CD4-positive, alpha-beta memory T cell (primary cell): ENCODE measurements around the gene FAM227B. TPM values are rescaled to one million over a fixed set of nuclear protein-coding genes. Genes with fewer than 3 reads are reported as not detected.
A peak's percentile ranks its signal among the peaks of the same experiment; 100 is the strongest.

Experiments used
- CTCF ChIA-PET: fragments of 350-600 bp; sonication (Branson Sonifier 250); formaldehyde crosslinking; loops from one replicate; lab custom pipeline; 2021; ENCODE audit warnings: inconsistent platforms; ENCODE audit not compliant: partially characterized antibody; lab: Charles Lee
- POLR2A ChIA-PET: fragments of 350-600 bp; sonication (Branson Sonifier 250); formaldehyde crosslinking; loops from one replicate; lab custom pipeline; 2021; ENCODE audit not compliant: partially characterized antibody; lab: Charles Lee
- DNase-seq, 5 donors: peaks; one replicate each; pipeline versions ENCODE4 v3.0.0 to v3.0.0-alpha.2; 2020 to 2022; ENCODE audit warnings: mixed read lengths in 1 of 5
- H3K27ac ChIP-seq: one replicate; pipeline ENCODE4 v1.7.0; 2013; ENCODE audit warnings: low read depth, low read length
- H3K27me3 ChIP-seq: 2 replicates; pipeline ENCODE4 v1.7.0; 2013; ENCODE audit warnings: mild to moderate bottlenecking, low read length, moderate library complexity; ENCODE audit not compliant: insufficient read depth
- H3K36me3 ChIP-seq: 2 replicates; pipeline ENCODE4 v1.7.0; 2013; ENCODE audit warnings: mild to moderate bottlenecking, low read length, moderate library complexity; ENCODE audit not compliant: insufficient read depth
- H3K4me1 ChIP-seq: 2 replicates; pipeline ENCODE4 v1.7.0; 2013; ENCODE audit warnings: mild to moderate bottlenecking, low read length, moderate library complexity; ENCODE audit not compliant: insufficient read depth
- H3K4me3 ChIP-seq, 2 donors: one replicate each; pipeline ENCODE4 v1.7.0; 2013; ENCODE audit warnings: low read length in 2 of 2, mild to moderate bottlenecking in 1 of 2
- H3K9me3 ChIP-seq, 2 donors: one replicate each; pipeline ENCODE4 v1.7.0; 2013; ENCODE audit warnings: low read length in 2 of 2, control low read depth in 1 of 2; ENCODE audit not compliant: control insufficient read depth in 1 of 2
- H3K27ac Mint-ChIP-seq, 7 donors: one replicate each; pipeline ENCODE4 v1.8.0; 2020 to 2021; ENCODE audit warnings: mixed read lengths in 7 of 7, mild to moderate bottlenecking in 6 of 7, inconsistent platforms in 3 of 7, moderate library complexity in 3 of 7
- H3K27me3 Mint-ChIP-seq, 2 donors: one replicate each; pipeline ENCODE4 v1.8.0; 2020 to 2021; ENCODE audit warnings: mixed read lengths in 2 of 2
- H3K36me3 Mint-ChIP-seq, 2 donors: one replicate each; pipeline ENCODE4 v1.8.0; 2020 to 2021; ENCODE audit warnings: mixed read lengths in 2 of 2, inconsistent platforms in 1 of 2, mild to moderate bottlenecking in 1 of 2
- H3K4me1 Mint-ChIP-seq, 4 donors: one replicate each; pipeline ENCODE4 v1.8.0; 2020 to 2021; ENCODE audit warnings: mixed read lengths in 4 of 4, mild to moderate bottlenecking in 1 of 4
- H3K4me3 Mint-ChIP-seq, 8 donors: one replicate each; pipeline ENCODE4 v1.8.0; 2020 to 2021; ENCODE audit warnings: mixed read lengths in 8 of 8, mild to moderate bottlenecking in 7 of 8, moderate library complexity in 6 of 8, inconsistent platforms in 3 of 8
- H3K9me3 Mint-ChIP-seq, 8 donors: one replicate each; pipeline ENCODE4 v1.8.0; 2020 to 2021; ENCODE audit warnings: mixed read lengths in 8 of 8, mild to moderate bottlenecking in 5 of 8, inconsistent platforms in 3 of 8, moderate library complexity in 1 of 8
- intact Hi-C: fragments of 100-400 bp; cut with micrococcal nuclease; formaldehyde crosslinking; loops from one replicate; pipeline ENCODE4 v1.15.1; 2023
- polyA plus RNA-seq, 2 donors: library from polyadenylated mRNA; unstranded; fragments of 300-500 nt; fragmentation: Illumina TruSeq; gene quantifications; one replicate each; pipeline ENCODE4 v1.2.3, GENCODE V29; 2021
- total RNA-seq, 2 experiments: library from RNA; stranded (reverse); gene quantifications; one replicate each; pipeline ENCODE4 v1.2.3, GENCODE V29; 2021

FAM227B gene
- total and polyA plus RNA-seq, 4 experiments from 2014 or later = 11.5 to 18.4 (median 13.2) TPM

GRCh38 chr15:49300856-49301255, 319.8 kb downstream of the FAM227B start:
- Histone ChIP-seq H3K4me3 (no peak overlapping the region), H3K4me1 (no peaks in the 10 kb centered on the region), H3K9me3 (no peaks in the 10 kb centered on the region), H3K27ac (no peak overlapping the region), H3K36me3 (no peaks in the 10 kb centered on the region), H3K27me3 (no peaks in the 10 kb centered on the region)
- peaks cover 64 to 84% of the 10 kb centered on the region in 2 donors for H3K36me3 Mint-ChIP-seq
- CTCF ChIA-PET = no interaction called here
- peaks cover 21 to 30% (median 26%) of the 10 kb centered on the region in 4 donors for H3K4me1 Mint-ChIP-seq
- H3K27me3 Mint-ChIP-seq = no peaks in the 10 kb centered on the region
- intact Hi-C loops = no loop called here
- no peak for DNase-seq
- H3K27ac Mint-ChIP-seq = peak overlapping the region in 1 of 7 donors; percentile 61
- POLR2A ChIA-PET = no interaction called here
- no peak overlapping the region for H3K4me3 Mint-ChIP-seq
- H3K9me3 Mint-ChIP-seq = peaks cover 0 to 3% (median 0%) of the 10 kb centered on the region in 8 donors

DNA sequence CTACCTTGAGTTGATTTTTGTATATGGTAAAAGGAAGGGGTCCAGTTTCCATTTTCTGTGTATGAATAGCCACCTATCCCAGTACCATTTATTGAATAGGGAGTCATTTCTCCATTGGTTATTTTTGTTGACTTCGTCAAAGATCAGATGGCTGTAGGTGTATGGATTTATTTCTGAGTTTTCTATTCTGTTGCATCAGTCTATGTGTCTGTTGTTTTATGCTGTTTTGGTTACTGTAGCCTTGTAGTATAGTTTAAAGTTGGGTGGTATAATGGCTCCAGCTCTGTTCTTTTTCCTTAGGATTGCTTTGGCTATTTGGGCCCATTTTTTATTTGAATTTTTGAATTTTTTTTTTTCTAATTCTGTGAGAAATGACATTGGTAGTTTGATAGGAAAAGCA, 323.0 kb downstream of the FAM227B start:
- H3K4me3 ChIP-seq = no peak overlapping the region
- intact Hi-C loops = no loop called here
- no peak overlapping the region for H3K27ac ChIP-seq
- H3K36me3 Mint-ChIP-seq = peaks cover 64 to 84% of the 10 kb centered on the region in 2 donors
- H3K27ac Mint-ChIP-seq = no peak overlapping the region
- CTCF ChIA-PET = no interaction called here
- H3K4me3 Mint-ChIP-seq = no peak overlapping the region
- H3K27me3 Mint-ChIP-seq = no peaks in the 10 kb centered on the region
- H3K4me1 Mint-ChIP-seq = peaks cover 19 to 30% (median 26%) of the 10 kb centered on the region in 4 donors
- peaks cover 7% of the 10 kb centered on the region for H3K36me3 ChIP-seq
- H3K4me1 ChIP-seq = no peaks in the 10 kb centered on the region
- H3K9me3 ChIP-seq = no peaks in the 10 kb centered on the region
- no peaks in the 10 kb centered on the region for H3K27me3 ChIP-seq
- H3K9me3 Mint-ChIP-seq = peaks cover 0 to 3% (median 0%) of the 10 kb centered on the region in 8 donors
- no peak for DNase-seq
- POLR2A ChIA-PET = no interaction called here

- peaks cover 19 to 30% (median 25%) of the 10 kb centered on the region in 4 donors for H3K4me1 Mint-ChIP-seq
- H3K27me3 Mint-ChIP-seq = no peaks in the 10 kb centered on the region
- ChIA-PET CTCF (no interaction called here), POLR2A (no interaction called here)
- H3K27me3 ChIP-seq = no peaks in the 10 kb centered on the region
- DNase-seq = no peak
- H3K9me3 Mint-ChIP-seq = peaks cover 0 to 3% (median 0%) of the 10 kb centered on the region in 8 donors
- no peaks in the 10 kb centered on the region for H3K9me3 ChIP-seq
- peaks cover 15% of the 10 kb centered on the region for H3K36me3 ChIP-seq
- H3K27ac Mint-ChIP-seq = no peak overlapping the region
- no peak overlapping the region for H3K4me3 Mint-ChIP-seq
- peaks cover 72 to 91% of the 10 kb centered on the region in 2 donors for H3K36me3 Mint-ChIP-seq
- no peaks in the 10 kb centered on the region for H3K4me1 ChIP-seq
- H3K4me3 ChIP-seq = no peak overlapping the region
- intact Hi-C loops = no loop called here
- no peak overlapping the region for H3K27ac ChIP-seq
These were observed 324.4 kb downstream of the FAM227B start for GRCh38 chr15:49296258-49296657.

DNA sequence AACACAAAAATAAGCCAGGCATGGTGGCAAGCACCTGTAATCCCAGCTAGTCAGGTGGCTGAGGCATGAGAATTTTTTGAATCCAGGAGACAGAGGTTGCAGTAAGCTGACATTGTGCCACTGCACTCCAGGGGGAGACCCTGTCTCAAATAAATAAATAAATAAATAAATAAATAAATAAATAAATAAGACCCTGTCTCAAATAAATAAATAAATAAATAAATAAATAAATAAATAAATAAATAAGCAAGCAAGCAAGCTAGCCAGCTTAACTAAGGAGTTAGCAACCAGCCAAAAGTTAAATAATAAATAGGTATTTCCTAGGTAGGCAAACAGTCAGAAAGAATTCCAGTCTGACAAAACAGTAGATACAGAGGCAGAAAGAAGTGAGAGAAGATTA, 326.7 kb downstream of the FAM227B start:
- no peaks in the 10 kb centered on the region for H3K27me3 Mint-ChIP-seq
- peaks cover 5 to 20% (median 16%) of the 10 kb centered on the region in 4 donors for H3K4me1 Mint-ChIP-seq
- no peaks in the 10 kb centered on the region for H3K9me3 ChIP-seq
- DNase-seq = no peak
- no peaks in the 10 kb centered on the region for H3K4me1 ChIP-seq
- no peak overlapping the region for H3K27ac ChIP-seq
- ChIA-PET CTCF (no interaction called here), POLR2A (interaction anchor here (1.4 kb wide), 1 partner anchor 9 kb away, joined by 5 read pairs; no protein-coding TSS in a partner anchor)
- H3K9me3 Mint-ChIP-seq = peaks cover 0 to 2% (median 0%) of the 10 kb centered on the region in 8 donors
- no peak overlapping the region for H3K4me3 Mint-ChIP-seq
- H3K36me3 Mint-ChIP-seq = peaks cover 71 to 79% of the 10 kb centered on the region in 2 donors
- peaks cover 15% of the 10 kb centered on the region for H3K36me3 ChIP-seq
- H3K27me3 ChIP-seq = no peaks in the 10 kb centered on the region
- no peak overlapping the region for H3K27ac Mint-ChIP-seq
- no peak overlapping the region for H3K4me3 ChIP-seq
- intact Hi-C loops = no loop called here

GRCh38 chr15:49290191-49290590, 330.4 kb downstream of the FAM227B start:
- peaks cover 0 to 12% (median 4%) of the 10 kb centered on the region in 4 donors for H3K4me1 Mint-ChIP-seq
- Histone ChIP-seq H3K27me3 (no peaks in the 10 kb centered on the region), H3K36me3 (peaks cover 22% of the 10 kb centered on the region), H3K9me3 (no peaks in the 10 kb centered on the region), H3K4me3 (no peak overlapping the region), H3K4me1 (no peaks in the 10 kb centered on the region), H3K27ac (no peak overlapping the region)
- intact Hi-C loops = no loop called here
- H3K36me3 Mint-ChIP-seq = peaks cover 77 to 79% of the 10 kb centered on the region in 2 donors
- no peaks in the 10 kb centered on the region for H3K9me3 Mint-ChIP-seq
- no peak overlapping the region for H3K27ac Mint-ChIP-seq
- no peaks in the 10 kb centered on the region for H3K27me3 Mint-ChIP-seq
- no peak for DNase-seq
- POLR2A ChIA-PET = no interaction called here
- CTCF ChIA-PET = no interaction called here
- no peak overlapping the region for H3K4me3 Mint-ChIP-seq

- DNase-seq = no peak
- peaks cover 0 to 1% (median 0%) of the 10 kb centered on the region in 8 donors for H3K9me3 Mint-ChIP-seq
- peaks cover 81 to 82% of the 10 kb centered on the region in 2 donors for H3K36me3 Mint-ChIP-seq
- peaks cover 26% of the 10 kb centered on the region for H3K36me3 ChIP-seq
- H3K27ac Mint-ChIP-seq = peak overlapping the region in 1 of 7 donors; percentile 20
- POLR2A ChIA-PET = interaction anchor here (1.9 kb wide), 1 partner anchor 411 kb away, joined by 4 read pairs; the partner anchor contains the start of gene EID1
- no peak overlapping the region for H3K4me3 ChIP-seq
- H3K27me3 ChIP-seq = no peaks in the 10 kb centered on the region
- peaks cover 0 to 18% (median 5%) of the 10 kb centered on the region in 4 donors for H3K4me1 Mint-ChIP-seq
- H3K9me3 ChIP-seq = no peaks in the 10 kb centered on the region
- no peak overlapping the region for H3K27ac ChIP-seq
- CTCF ChIA-PET = no interaction called here
- intact Hi-C loops = no loop called here
- no peaks in the 10 kb centered on the region for H3K4me1 ChIP-seq
- no peak overlapping the region for H3K4me3 Mint-ChIP-seq
- H3K27me3 Mint-ChIP-seq = no peaks in the 10 kb centered on the region
These were observed 332.2 kb downstream of the FAM227B start for GRCh38 chr15:49288391-49288790.

- Mint-ChIP-seq H3K36me3 (peaks cover 81 to 83% of the 10 kb centered on the region in 2 donors), H3K4me3 (no peak overlapping the region), H3K9me3 (peaks cover 0 to 1% (median 0%) of the 10 kb centered on the region in 8 donors), H3K27ac (no peak overlapping the region), H3K4me1 (peaks cover 0 to 18% (median 5%) of the 10 kb centered on the region in 4 donors), H3K27me3 (no peaks in the 10 kb centered on the region)
- no peak for DNase-seq
- Histone ChIP-seq H3K4me3 (no peak overlapping the region), H3K9me3 (no peaks in the 10 kb centered on the region), H3K27me3 (no peaks in the 10 kb centered on the region), H3K27ac (no peak overlapping the region), H3K4me1 (no peaks in the 10 kb centered on the region), H3K36me3 (peaks cover 23% of the 10 kb centered on the region)
- intact Hi-C loops = no loop called here
- CTCF ChIA-PET = no interaction called here
- POLR2A ChIA-PET = interaction anchor here (1.9 kb wide), 1 partner anchor 410 kb away, joined by 4 read pairs; the partner anchor contains the start of gene EID1
These were observed 333.1 kb downstream of the FAM227B start for GRCh38 chr15:49287481-49287880.
